WTC11 (cell line): ENCODE measurements around the gene TRIOBP.

Experiments
- FOXJ3 ChIP-seq: sonication (generic); formaldehyde crosslinking; IDR thresholded peaks from 2 replicates; pipeline ENCODE4 v1.9.0; 2021; ENCODE audit warnings: missing genetic modification reagents, mild to moderate bottlenecking, borderline replicate concordance
- FOXK1 ChIP-seq: sonication (generic); formaldehyde crosslinking; IDR thresholded peaks from 2 replicates; pipeline ENCODE4 v1.8.0; 2022; ENCODE audit warnings: mild to moderate bottlenecking, moderate library complexity, missing genetic modification reagents
- IRF2 ChIP-seq: sonication (generic); formaldehyde crosslinking; IDR thresholded peaks from 2 replicates; pipeline ENCODE4 v1.8.0; 2022; ENCODE audit warnings: low read depth, missing genetic modification reagents, borderline replicate concordance
- JUN ChIP-seq: sonication (generic); formaldehyde crosslinking; IDR thresholded peaks from 2 replicates; pipeline ENCODE4 v1.8.0; 2023; ENCODE audit warnings: mild to moderate bottlenecking, missing genetic modification reagents
- MXD4 ChIP-seq: fragments of 250-450 bp; sonication (Bioruptor Pico); IDR thresholded peaks from 2 replicates; pipeline ENCODE4 v1.8.0; 2021; ENCODE audit warnings: mild to moderate bottlenecking, moderate library complexity, borderline replicate concordance
- ZNF138 ChIP-seq: sonication (generic); formaldehyde crosslinking; conservative IDR thresholded peaks from 2 replicates; pipeline ENCODE4 v1.8.1; 2022; ENCODE audit warnings: mild to moderate bottlenecking, moderate library complexity, missing genetic modification reagents
- ZNF232 ChIP-seq: sonication (generic); formaldehyde crosslinking; IDR thresholded peaks from 2 replicates; pipeline ENCODE4 v1.8.0; 2022; ENCODE audit warnings: mild to moderate bottlenecking, missing genetic modification reagents
- ZNF317 ChIP-seq: sonication (generic); formaldehyde crosslinking; IDR thresholded peaks from 2 replicates; pipeline ENCODE4 v1.8.1; 2023; ENCODE audit warnings: low read depth, mild to moderate bottlenecking, moderate library complexity, missing genetic modification reagents, borderline replicate concordance
- TF ChIP-seq, protein P1 (sequence below): sonication (generic); formaldehyde crosslinking; conservative IDR thresholded peaks from 2 replicates; pipeline ENCODE4 v1.8.1; 2022; ENCODE audit warnings: mild to moderate bottlenecking, missing genetic modification reagents
- TF ChIP-seq, protein P2 (sequence below): fragments of 200-600 bp; IDR thresholded peaks from 2 replicates; pipeline ENCODE4 v1.8.0; 2022; ENCODE audit warnings: antibody characterized with exemption
- TF ChIP-seq, protein P3 (sequence below): sonication (generic); formaldehyde crosslinking; IDR thresholded peaks from 2 replicates; pipeline ENCODE4 v1.8.1; 2022; ENCODE audit warnings: low read depth, mild to moderate bottlenecking, moderate library complexity, missing genetic modification reagents, borderline replicate concordance

DNA sequence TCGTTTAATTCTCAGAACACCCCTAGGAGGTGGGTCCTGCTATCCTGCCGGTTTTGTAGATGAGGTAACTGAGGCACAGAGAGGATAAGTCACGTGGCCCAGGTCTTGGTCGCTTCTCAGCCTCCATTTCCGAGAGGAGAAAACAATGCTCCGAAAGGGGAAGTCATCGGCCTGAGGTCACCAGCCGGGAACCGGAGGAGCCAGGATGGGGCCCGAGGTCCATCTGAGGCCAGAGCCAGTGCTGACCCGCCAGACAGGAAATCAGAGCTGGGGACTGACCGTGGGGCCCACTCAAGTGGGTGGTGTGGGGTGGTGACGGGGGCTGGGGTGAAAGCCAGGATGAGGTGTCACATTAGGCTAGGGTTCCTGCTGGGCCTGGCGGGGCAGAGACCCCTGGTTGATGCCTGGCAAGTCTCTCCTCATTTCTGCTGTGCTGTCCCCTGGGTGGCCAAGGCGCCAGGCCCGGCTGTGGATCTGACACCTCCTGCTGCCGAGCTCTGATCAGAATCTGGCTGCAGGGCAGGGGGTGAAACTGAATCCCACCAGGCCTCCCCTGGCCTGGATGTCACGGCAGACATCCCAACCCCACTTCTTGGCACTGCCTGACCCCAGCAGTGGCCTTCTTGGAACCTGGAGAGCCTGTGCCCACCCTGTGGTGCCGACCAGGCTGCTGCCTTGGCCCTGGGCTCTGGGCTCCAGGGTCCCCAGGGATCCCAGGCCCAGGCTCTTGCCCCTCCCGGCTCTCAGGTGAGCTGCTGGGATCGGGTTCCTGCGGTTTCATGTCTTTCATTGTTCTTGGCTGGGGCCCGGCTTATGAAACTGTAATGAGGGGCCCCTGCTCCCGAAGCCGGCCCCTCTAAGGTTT is 12.0 kb downstream of the TRIOBP start:
- TF ChIP-seq, protein P1, sequence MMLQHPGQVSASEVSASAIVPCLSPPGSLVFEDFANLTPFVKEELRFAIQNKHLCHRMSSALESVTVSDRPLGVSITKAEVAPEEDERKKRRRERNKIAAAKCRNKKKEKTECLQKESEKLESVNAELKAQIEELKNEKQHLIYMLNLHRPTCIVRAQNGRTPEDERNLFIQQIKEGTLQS (CRISPR knock-in tag): no peak
- TF ChIP-seq, protein P2, sequence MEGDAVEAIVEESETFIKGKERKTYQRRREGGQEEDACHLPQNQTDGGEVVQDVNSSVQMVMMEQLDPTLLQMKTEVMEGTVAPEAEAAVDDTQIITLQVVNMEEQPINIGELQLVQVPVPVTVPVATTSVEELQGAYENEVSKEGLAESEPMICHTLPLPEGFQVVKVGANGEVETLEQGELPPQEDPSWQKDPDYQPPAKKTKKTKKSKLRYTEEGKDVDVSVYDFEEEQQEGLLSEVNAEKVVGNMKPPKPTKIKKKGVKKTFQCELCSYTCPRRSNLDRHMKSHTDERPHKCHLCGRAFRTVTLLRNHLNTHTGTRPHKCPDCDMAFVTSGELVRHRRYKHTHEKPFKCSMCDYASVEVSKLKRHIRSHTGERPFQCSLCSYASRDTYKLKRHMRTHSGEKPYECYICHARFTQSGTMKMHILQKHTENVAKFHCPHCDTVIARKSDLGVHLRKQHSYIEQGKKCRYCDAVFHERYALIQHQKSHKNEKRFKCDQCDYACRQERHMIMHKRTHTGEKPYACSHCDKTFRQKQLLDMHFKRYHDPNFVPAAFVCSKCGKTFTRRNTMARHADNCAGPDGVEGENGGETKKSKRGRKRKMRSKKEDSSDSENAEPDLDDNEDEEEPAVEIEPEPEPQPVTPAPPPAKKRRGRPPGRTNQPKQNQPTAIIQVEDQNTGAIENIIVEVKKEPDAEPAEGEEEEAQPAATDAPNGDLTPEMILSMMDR: no peak
- no peak for TF ChIP-seq FOXK1 (CRISPR knock-in tag)
- no peak for TF ChIP-seq ZNF138 (CRISPR knock-in tag)
- TF ChIP-seq MXD4 (CRISPR knock-in tag): no peak
- TF ChIP-seq ZNF317 (CRISPR knock-in tag): no peak
- TF ChIP-seq, protein P3, sequence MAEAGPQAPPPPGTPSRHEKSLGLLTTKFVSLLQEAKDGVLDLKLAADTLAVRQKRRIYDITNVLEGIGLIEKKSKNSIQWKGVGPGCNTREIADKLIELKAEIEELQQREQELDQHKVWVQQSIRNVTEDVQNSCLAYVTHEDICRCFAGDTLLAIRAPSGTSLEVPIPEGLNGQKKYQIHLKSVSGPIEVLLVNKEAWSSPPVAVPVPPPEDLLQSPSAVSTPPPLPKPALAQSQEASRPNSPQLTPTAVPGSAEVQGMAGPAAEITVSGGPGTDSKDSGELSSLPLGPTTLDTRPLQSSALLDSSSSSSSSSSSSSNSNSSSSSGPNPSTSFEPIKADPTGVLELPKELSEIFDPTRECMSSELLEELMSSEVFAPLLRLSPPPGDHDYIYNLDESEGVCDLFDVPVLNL (CRISPR knock-in tag): no peak
- no peak for TF ChIP-seq JUN (CRISPR knock-in tag)
- no peak for TF ChIP-seq FOXJ3
- no peak for TF ChIP-seq IRF2 (CRISPR knock-in tag)
- no peak for TF ChIP-seq ZNF232
